Karpas-422 (cell line): ENCODE results near the gene OR13F1. TPM values are rescaled to one million over a fixed set of nuclear protein-coding genes. Genes with fewer than 3 reads are reported as not detected.

Experiments used
- total RNA-seq: library from RNA; depleted of rRNA; stranded (reverse); fragments of >200 nt; shearing (Covaris generic); gene quantifications from 2 replicates; pipeline ENCODE4 v1.2.3, GENCODE V29; 2014; ENCODE audit warnings: low replicate concordance; rRNA removed

OR13F1 gene
- total RNA-seq, 1 experiment from 2014 or later = not detected

Other genes starting within 250 kb of the OR13F1 start
- not detected in 2 replicates for gene OR13C4, start 22.9 kb downstream of the OR13F1 start, total RNA-seq
- not detected in 2 replicates for gene OR13C3, start 32.6 kb downstream of the OR13F1 start, total RNA-seq
- gene OR13C8, start 64.9 kb downstream of the OR13F1 start, total RNA-seq = not detected in 2 replicates
- gene OR13C5, start 95.2 kb downstream of the OR13F1 start, total RNA-seq = not detected in 2 replicates
- gene OR13C2, start 101.4 kb downstream of the OR13F1 start, total RNA-seq = not detected in 2 replicates
- gene OR13C9, start 113.9 kb downstream of the OR13F1 start, total RNA-seq = not detected in 2 replicates
- gene OR13D1, start 190.3 kb downstream of the OR13F1 start, total RNA-seq = not detected in 2 replicates
- 7.6 and 20.3 TPM in 2 replicates for gene NIPSNAP3A, start 243.4 kb downstream of the OR13F1 start, total RNA-seq